ENCODE measurements around the gene CENPX. TPM values are rescaled to one million over a fixed set of nuclear protein-coding genes. Genes with fewer than 3 reads are reported as not detected.
A peak's percentile ranks its signal among the peaks of the same experiment; 100 is the strongest.

The CENPX gene
- total and polyA plus RNA-seq, 2 of the 13 experiments (the other 11 are each of a cell fraction or from before 2014, with no cell fraction given) = 92.7 to 170 TPM

DNA sequence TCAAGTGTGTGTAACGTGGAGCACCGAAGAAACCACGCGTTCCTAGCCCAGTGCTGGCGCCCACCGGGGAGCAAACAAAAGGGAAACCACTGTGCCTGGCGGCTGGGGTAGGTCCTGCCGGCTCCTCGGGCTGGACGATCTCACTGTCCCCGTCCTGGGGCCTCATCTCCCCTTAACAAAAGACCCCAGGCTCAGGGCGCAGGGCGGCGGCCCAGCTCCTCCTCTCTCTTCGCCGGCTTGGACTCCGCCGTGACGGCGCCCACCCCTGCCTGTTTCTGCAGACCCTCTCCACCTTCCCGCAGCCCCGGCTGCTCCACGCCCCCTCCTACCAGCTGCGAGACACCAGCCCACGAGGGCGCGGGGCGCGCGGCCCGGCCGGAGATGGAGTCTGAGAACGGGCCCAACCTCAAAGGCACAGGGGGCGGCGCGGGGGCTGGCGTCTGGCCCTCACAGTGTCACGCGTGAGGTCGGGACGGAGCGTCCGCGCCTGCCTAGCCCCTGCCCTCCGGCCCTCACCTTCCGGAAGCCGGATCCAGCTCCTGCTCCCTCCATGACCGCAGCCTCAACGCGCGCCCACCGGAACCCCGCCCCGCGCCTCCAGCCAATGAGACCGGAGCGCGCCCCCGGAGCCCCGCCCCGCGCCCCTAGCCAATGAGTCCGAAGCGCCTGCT lies at the start of gene CENPX (continued):
- TF ChIP-seq ZNF142 (CRISPR knock-in tag; IDR thresholded peaks at IDR 0.05) (peak; percentile 80; the same call in 1 of the 2 replicates), NAIF1 (CRISPR knock-in tag; IDR thresholded peaks at IDR 0.05; ENCODE audit: borderline replicate concordance) (0 out of 2 replicates have a peak, but pooled peaks have one; percentile 3), ZNF510 (CRISPR knock-in tag; IDR thresholded peaks at IDR 0.05; ENCODE audit: low read depth) (0 out of 2 replicates have a peak, but pooled peaks have one; percentile 65), ZNF891 (CRISPR knock-in tag; IDR thresholded peaks at IDR 0.05) (peak; percentile 91), ZBTB49 (CRISPR knock-in tag; IDR thresholded peaks at IDR 0.05; ENCODE audit: borderline replicate concordance) (no peak), SALL2 (CRISPR knock-in tag; IDR thresholded peaks at IDR 0.05) (peak; percentile 82; the same call in 1 of the 2 replicates), ARNT2 (CRISPR knock-in tag; IDR thresholded peaks at IDR 0.05; ENCODE audit: low read depth) (peak; percentile 75), ELF3 (CRISPR knock-in tag; IDR thresholded peaks at IDR 0.05) (no peak; the same call in 1 of the 2 replicates), HNRNPUL1 (IDR thresholded peaks at IDR 0.05; ENCODE audit: low read depth, low read length) (peak; percentile 47; the same call in 1 of the 2 replicates), ESRRA (CRISPR knock-in tag; IDR thresholded peaks at IDR 0.05; ENCODE audit: low read depth) (peak; percentile 26; the same call in 1 of the 2 replicates), ZNF569 (CRISPR knock-in tag; IDR thresholded peaks at IDR 0.05; ENCODE audit: borderline replicate concordance) (no peak)
- TF ChIP-seq, protein P1, sequence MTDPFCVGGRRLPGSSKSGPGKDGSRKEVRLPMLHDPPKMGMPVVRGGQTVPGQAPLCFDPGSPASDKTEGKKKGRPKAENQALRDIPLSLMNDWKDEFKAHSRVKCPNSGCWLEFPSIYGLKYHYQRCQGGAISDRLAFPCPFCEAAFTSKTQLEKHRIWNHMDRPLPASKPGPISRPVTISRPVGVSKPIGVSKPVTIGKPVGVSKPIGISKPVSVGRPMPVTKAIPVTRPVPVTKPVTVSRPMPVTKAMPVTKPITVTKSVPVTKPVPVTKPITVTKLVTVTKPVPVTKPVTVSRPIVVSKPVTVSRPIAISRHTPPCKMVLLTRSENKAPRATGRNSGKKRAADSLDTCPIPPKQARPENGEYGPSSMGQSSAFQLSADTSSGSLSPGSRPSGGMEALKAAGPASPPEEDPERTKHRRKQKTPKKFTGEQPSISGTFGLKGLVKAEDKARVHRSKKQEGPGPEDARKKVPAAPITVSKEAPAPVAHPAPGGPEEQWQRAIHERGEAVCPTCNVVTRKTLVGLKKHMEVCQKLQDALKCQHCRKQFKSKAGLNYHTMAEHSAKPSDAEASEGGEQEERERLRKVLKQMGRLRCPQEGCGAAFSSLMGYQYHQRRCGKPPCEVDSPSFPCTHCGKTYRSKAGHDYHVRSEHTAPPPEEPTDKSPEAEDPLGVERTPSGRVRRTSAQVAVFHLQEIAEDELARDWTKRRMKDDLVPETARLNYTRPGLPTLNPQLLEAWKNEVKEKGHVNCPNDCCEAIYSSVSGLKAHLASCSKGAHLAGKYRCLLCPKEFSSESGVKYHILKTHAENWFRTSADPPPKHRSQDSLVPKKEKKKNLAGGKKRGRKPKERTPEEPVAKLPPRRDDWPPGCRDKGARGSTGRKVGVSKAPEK (CRISPR knock-in tag; IDR thresholded peaks at IDR 0.05; ENCODE audit: borderline replicate concordance) = peak; percentile 66; the same call in 1 of the 2 replicates
- TF ChIP-seq, protein P2, sequence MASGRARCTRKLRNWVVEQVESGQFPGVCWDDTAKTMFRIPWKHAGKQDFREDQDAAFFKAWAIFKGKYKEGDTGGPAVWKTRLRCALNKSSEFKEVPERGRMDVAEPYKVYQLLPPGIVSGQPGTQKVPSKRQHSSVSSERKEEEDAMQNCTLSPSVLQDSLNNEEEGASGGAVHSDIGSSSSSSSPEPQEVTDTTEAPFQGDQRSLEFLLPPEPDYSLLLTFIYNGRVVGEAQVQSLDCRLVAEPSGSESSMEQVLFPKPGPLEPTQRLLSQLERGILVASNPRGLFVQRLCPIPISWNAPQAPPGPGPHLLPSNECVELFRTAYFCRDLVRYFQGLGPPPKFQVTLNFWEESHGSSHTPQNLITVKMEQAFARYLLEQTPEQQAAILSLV (CRISPR knock-in tag; IDR thresholded peaks at IDR 0.05; ENCODE audit: borderline replicate concordance) = peak; percentile 63; the same call in 1 of the 2 replicates
- TF ChIP-seq, protein P3, sequence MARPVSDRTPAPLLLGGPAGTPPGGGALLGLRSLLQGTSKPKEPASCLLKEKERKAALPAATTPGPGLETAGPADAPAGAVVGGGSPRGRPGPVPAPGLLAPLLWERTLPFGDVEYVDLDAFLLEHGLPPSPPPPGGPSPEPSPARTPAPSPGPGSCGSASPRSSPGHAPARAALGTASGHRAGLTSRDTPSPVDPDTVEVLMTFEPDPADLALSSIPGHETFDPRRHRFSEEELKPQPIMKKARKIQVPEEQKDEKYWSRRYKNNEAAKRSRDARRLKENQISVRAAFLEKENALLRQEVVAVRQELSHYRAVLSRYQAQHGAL (CRISPR knock-in tag; IDR thresholded peaks at IDR 0.05; ENCODE audit: not compliant biosample characterization) = peak; percentile 32

All from HepG2 (cell line).